Ishikawa (cell line): ENCODE data around the gene ATP1A2.

Source experiments
- CEBPB ChIP-seq: IDR thresholded peaks from 2 replicates; pipeline ENCODE4 v1.6.1; 2012
- CREB1 ChIP-seq: IDR thresholded peaks from 2 replicates; pipeline ENCODE4 v1.6.1; 2012; ENCODE audit warnings: low read depth
- EGR1 ChIP-seq: IDR thresholded peaks from 2 replicates; pipeline ENCODE4 v1.6.1; 2012
- EP300 ChIP-seq: IDR thresholded peaks from 2 replicates; pipeline ENCODE4 v1.6.1; 2012; ENCODE audit warnings: borderline replicate concordance
- FOXM1 ChIP-seq: IDR thresholded peaks from 2 replicates; pipeline ENCODE4 v1.6.1; 2012; ENCODE audit warnings: low read depth, borderline replicate concordance
- MAX ChIP-seq: IDR thresholded peaks from 2 replicates; pipeline ENCODE4 v1.6.1; 2012
- NFIC ChIP-seq: IDR thresholded peaks from 2 replicates; pipeline ENCODE4 v1.6.1; 2012
- RAD21 ChIP-seq: IDR thresholded peaks from 2 replicates; pipeline ENCODE4 v1.6.1; 2012; ENCODE audit warnings: low read depth
- REST ChIP-seq: IDR thresholded peaks from 2 replicates; pipeline ENCODE4 v1.6.1; 2012; ENCODE audit warnings: low read depth, mild to moderate bottlenecking
- TAF1 ChIP-seq: IDR thresholded peaks from 2 replicates; pipeline ENCODE4 v1.6.1; 2012; ENCODE audit warnings: low read depth, mild to moderate bottlenecking
- TCF12 ChIP-seq: IDR thresholded peaks from 2 replicates; pipeline ENCODE4 v1.6.1; 2012; ENCODE audit warnings: low read depth
- TEAD4 ChIP-seq: IDR thresholded peaks from 2 replicates; pipeline ENCODE4 v1.6.1; 2012
- USF1 ChIP-seq: IDR thresholded peaks from 2 replicates; pipeline ENCODE4 v1.6.1; 2012
- YY1 ChIP-seq: IDR thresholded peaks from 2 replicates; pipeline ENCODE4 v1.6.1; 2012; ENCODE audit warnings: low read depth
- ZBTB7A ChIP-seq: IDR thresholded peaks from 2 replicates; pipeline ENCODE4 v1.6.1; 2012; ENCODE audit warnings: low read depth

Gene ATP1A2

GRCh38 chr1:160082487-160082886 is 33.1 kb upstream of the ATP1A2 start:
- TF ChIP-seq MAX (no peak), NFIC (no peak), CEBPB (no peak), TCF12 (no peak), EGR1 (no peak), USF1 (no peak), TAF1 (no peak), TEAD4 (no peak), YY1 (no peak), ZBTB7A (no peak), REST (no peak), FOXM1 (no peak), CREB1 (no peak), EP300 (no peak), RAD21 (no peak)

- no peak for TF ChIP-seq CREB1
These were observed 32.6 kb upstream of the ATP1A2 start for GRCh38 chr1:160082926-160083325.

- no peak for TF ChIP-seq REST
- TF ChIP-seq RAD21: peak; percentile 23; the same call in 1 of the 2 replicates
These were observed 31.4 kb upstream of the ATP1A2 start for GRCh38 chr1:160083968-160084770.

GRCh38 chr1:160084771-160085321 is 30.7 kb upstream of the ATP1A2 start:
- TF ChIP-seq TAF1: no peak
- no peak for TF ChIP-seq CEBPB
- TF ChIP-seq USF1: no peak
- TF ChIP-seq RAD21: no peak
- TF ChIP-seq YY1: no peak
- TF ChIP-seq MAX: no peak
- TF ChIP-seq REST: no peak
- no peak for TF ChIP-seq ZBTB7A
- no peak for TF ChIP-seq EP300
- TF ChIP-seq NFIC: no peak
- TF ChIP-seq EGR1: no peak
- TF ChIP-seq FOXM1: no peak
- TF ChIP-seq CREB1: no peak
